HG03469 (cell line): Measurements from ENCODE around the gene MGAT4A.

Experiments
- ATAC-seq: cut with Tn5 transposase; IDR thresholded peaks from one replicate; pipeline ENCODE4 v1.9.1; 2021; ENCODE audit warnings: mild to moderate bottlenecking, moderate library complexity, moderate number of reproducible peaks; ENCODE audit not compliant: unreplicated experiment

Gene MGAT4A

GRCh38 chr2:98579926-98580325 is 151.0 kb downstream of the MGAT4A start:
- no peak for ATAC-seq

DNA sequence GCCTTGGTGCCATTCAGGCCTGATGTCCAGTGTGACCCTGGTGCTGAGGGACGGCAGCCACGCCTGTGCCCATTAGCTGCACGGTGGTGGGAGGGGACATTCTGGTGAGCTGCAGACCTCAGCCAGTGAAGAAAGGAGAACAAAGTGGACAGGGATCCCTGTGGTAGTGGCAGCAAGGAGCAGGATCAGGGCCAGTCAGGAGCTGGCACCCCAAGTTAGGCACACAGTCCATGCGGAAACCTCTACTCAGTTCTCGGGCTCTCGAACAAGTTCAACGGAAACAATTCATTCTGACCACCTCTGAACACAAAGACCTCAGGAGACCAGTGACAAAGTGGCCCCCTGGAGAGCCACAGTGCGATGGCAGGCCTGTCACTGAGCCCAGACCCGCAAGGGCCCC is 152.7 kb downstream of the MGAT4A start:
- ATAC-seq: no peak

- no peak for ATAC-seq
Observed at GRCh38 chr2:98577313-98577712, 153.6 kb downstream of the MGAT4A start.

DNA sequence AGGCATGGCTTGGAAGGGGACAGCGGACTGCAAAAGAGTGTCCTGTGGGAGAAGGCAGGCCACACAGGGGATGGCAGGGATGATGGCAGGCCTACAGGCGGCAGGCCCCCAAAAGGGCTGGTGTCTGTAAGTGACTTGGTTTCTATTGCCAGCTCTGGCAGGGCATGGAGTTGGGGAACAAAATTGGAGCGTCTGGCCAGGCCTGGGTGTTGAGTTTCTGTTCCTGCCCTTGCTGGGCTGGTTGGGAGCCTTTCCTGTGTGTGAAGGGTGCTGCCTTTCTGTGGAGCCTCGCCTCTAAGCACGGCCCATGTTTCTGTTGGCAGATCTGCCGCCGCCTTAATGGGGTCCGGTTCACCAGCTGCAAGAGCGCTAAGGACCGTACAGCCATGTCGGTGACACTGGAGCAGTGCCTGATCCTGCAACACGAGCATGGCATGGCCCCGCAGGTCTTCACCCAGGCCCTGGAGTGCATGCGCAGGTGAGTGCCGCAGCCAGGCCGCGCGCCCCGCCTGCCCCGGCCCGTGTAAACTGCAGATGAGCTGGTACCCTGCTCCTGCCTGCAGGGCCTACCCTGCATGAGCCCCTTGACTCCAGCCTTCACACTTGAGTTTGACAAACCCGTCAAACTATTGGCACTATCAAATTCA is 154.1 kb downstream of the MGAT4A start:
- ATAC-seq: no peak

DNA sequence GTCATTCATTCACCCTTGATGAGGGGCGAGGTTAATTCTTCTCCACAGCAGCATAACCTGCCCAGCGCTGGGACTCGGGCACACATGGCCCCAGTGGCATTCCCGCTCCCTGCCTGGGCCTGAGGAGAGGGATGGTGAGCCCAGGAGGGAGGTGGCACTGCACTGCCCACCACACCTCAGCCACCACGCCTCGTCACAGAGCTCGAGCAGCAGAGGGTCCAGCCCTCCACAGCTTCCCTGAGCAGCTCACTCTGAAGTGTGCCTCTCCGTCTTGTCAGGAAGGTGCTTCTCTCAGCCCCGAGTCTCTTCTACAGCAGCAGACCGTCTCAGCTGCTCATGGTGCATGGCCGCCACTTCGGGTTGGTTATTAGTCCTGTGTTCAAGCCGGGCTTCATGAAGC is 157.5 kb downstream of the MGAT4A start:
- ATAC-seq: no peak

DNA sequence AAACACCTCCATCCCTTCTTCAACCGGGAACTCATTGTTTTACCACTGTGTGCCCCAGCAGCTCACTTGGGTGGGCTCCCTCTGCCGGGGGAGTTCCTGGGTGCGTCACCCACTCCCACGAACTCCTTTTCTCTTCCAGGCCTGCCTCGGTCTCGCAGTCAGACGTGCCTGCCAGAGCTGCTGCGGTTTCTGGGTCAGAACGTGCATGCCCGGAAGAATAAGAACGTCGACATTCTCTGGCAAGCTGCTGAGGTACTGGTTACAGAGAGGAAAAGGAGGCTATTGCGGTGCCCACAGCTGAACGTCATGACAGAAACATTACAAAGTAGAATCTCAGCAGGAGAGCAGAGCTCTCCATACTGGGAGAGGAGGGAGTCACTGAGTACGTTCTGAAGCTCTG is 158.3 kb downstream of the MGAT4A start:
- no peak for ATAC-seq

DNA sequence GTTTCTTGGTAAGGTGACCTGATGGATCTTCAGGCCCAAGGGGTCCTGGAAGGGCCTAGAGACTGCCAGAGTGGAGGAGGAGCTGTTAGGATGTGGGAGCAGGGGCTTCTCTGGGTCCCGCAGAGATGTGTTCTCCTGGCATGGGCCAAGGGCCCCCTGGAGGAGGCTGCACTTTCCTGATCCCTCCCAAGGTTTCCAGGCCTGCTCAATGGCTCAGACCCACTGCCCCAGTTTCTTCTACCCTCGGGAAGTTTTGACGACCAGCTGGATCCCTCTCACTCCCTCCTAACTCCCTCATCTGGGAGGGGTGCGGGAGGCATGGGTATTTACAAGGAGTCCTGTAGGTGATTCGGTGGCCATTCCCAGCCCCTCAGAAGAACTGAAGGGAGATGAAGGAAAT is 158.7 kb downstream of the MGAT4A start:
- no peak for ATAC-seq

GRCh38 chr2:98571796-98572195 is 159.1 kb downstream of the MGAT4A start:
- ATAC-seq: no peak

GRCh38 chr2:98571121-98571701 is 159.7 kb downstream of the MGAT4A start:
- no peak for ATAC-seq

GRCh38 chr2:98570356-98570755 is 160.6 kb downstream of the MGAT4A start:
- no peak for ATAC-seq

DNA sequence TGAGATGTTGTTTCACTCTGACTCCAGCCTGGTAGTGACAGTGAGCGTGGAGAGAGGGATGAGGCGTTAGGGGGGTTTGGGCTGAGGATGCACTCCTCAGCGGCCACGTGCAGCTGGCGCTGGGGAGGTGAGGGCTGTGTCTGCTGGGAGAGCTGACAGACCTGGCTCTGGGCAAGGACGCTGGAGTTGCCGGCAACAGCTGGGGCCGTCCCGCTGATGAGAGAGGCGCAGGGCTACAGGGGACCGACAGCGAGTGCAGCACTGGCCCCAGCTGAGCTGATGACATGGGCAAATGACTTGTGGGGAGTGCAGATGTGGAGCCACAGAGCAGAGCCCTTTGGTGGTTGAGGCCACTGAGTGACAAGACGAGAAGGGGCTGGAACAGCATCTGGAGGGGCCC is 161.0 kb downstream of the MGAT4A start:
- ATAC-seq: no peak

DNA sequence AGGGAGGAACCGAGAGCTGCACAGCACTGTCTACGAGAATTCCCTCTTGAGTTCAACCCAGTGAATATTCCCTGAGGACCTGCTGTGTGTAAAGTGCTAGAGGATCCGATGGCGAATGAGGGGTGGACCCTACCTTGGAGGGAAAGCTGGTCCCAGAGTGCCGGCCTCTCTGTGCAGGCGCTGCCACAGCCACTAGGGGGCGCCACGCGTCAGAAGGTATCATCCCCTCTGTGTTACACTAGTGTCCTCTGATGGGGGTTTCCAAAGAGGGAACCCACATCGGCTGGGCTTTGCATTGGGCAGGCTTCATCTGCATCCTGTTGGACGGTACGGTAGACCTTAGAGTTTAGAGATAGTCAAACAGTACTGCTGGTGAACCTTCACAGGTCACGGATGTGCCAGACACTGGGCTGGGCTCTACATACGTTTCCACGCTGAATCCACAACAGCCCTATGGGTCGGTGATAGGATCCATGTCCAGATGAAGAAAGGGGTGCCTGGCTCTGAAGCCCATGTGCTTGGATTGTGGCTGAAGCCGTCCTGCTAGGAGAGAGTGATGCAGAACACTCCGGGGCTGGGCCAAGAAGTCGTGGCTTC is 161.6 kb downstream of the MGAT4A start:
- ATAC-seq: no peak
